Neural progenitor cell (in vitro differentiated cells): ENCODE results near the gene LMF1. TPM values are rescaled to one million over a fixed set of nuclear protein-coding genes. Genes with fewer than 3 reads are reported as not detected.

Experiments used
- DNase-seq: peaks from one replicate; pipeline ENCODE4 v3.0.0-alpha.2; 2016; ENCODE audit warnings: low spot score
- H2AFZ ChIP-seq: fragments of 200-600 bp; sonication (generic); replicated peaks from 2 replicates; pipeline ENCODE4 v1.6.1; 2016; ENCODE audit warnings: antibody characterized with exemption
- H3F3A ChIP-seq: fragments of 200-600 bp; sonication (generic); 2 replicates; pipeline ENCODE4 v1.6.1; 2016; ENCODE audit warnings: antibody characterized with exemption, low read depth
- H3K27ac ChIP-seq: fragments of 200-600 bp; sonication (generic); 2 replicates; pipeline ENCODE4 v1.5.1; 2016; ENCODE audit warnings: mild to moderate bottlenecking
- H3K27me3 ChIP-seq: fragments of 200-600 bp; sonication (generic); 2 replicates; pipeline ENCODE4 v1.6.1; 2016; ENCODE audit warnings: mild to moderate bottlenecking, moderate library complexity
- H3K36me3 ChIP-seq: fragments of 200-600 bp; sonication (generic); 2 replicates; pipeline ENCODE4 v1.5.1; 2016
- H3K4me1 ChIP-seq: fragments of 200-600 bp; sonication (generic); 2 replicates; pipeline ENCODE4 v1.6.1; 2016; ENCODE audit warnings: mixed run types
- H3K4me2 ChIP-seq: fragments of 200-600 bp; sonication (generic); 2 replicates; pipeline ENCODE4 v1.6.1; 2016
- H3K4me3 ChIP-seq: fragments of 200-600 bp; sonication (generic); 2 replicates; pipeline ENCODE4 v1.5.1; 2016
- H3K79me2 ChIP-seq: fragments of 200-600 bp; sonication (generic); 2 replicates; pipeline ENCODE4 v1.6.1; 2016; ENCODE audit warnings: low read depth
- H3K9ac ChIP-seq: fragments of 200-600 bp; sonication (generic); 2 replicates; pipeline ENCODE4 v1.6.1; 2016
- H3K9me3 ChIP-seq: fragments of 200-600 bp; sonication (generic); 2 replicates; pipeline ENCODE4 v1.5.1; 2016; ENCODE audit warnings: low read depth
- H4K20me1 ChIP-seq: fragments of 200-600 bp; sonication (generic); 2 replicates; pipeline ENCODE4 v1.6.1; 2016; ENCODE audit warnings: low read depth
- H3K27ac Mint-ChIP-seq: 3 replicates; pipeline ENCODE4 v1.8.0; 2021; ENCODE audit warnings: mixed read lengths
- H3K27me3 Mint-ChIP-seq: 2 replicates; pipeline ENCODE4 v1.8.0; 2022; ENCODE audit warnings: low read depth, mild to moderate bottlenecking, inconsistent platforms, moderate library complexity, mixed read lengths; ENCODE audit not compliant: insufficient read depth
- H3K36me3 Mint-ChIP-seq: 3 replicates; pipeline ENCODE4 v1.8.0; 2021; ENCODE audit warnings: mixed read lengths
- H3K4me1 Mint-ChIP-seq: 3 replicates; pipeline ENCODE4 v1.8.0; 2021; ENCODE audit warnings: mixed read lengths
- H3K4me3 Mint-ChIP-seq: 3 replicates; pipeline ENCODE4 v1.8.0; 2021; ENCODE audit warnings: mild to moderate bottlenecking, moderate library complexity, mixed read lengths
- H3K9me3 Mint-ChIP-seq: 3 replicates; pipeline ENCODE4 v1.8.0; 2020; ENCODE audit warnings: mixed read lengths
- EZH2 ChIP-seq: fragments of 200-600 bp; sonication (generic); IDR thresholded peaks from 2 replicates; pipeline ENCODE4 v1.6.1; 2017; ENCODE audit warnings: antibody characterized with exemption, mild to moderate bottlenecking, moderate library complexity
- EZH2phosphoT487 ChIP-seq: fragments of 200-600 bp; sonication (generic); IDR thresholded peaks from 2 replicates; pipeline ENCODE4 v1.6.1; 2017; ENCODE audit warnings: antibody characterized with exemption
- total RNA-seq: library from RNA; depleted of rRNA; stranded (reverse); fragments of >200 nt; gene quantifications from 2 replicates; pipeline ENCODE4 v1.2.3, GENCODE V29; 2015; ENCODE audit warnings: low replicate concordance
- TF ChIP-seq, protein P1 (sequence below): fragments of 200-600 bp; sonication (generic); IDR thresholded peaks from 2 replicates; pipeline ENCODE4 v1.5.1; 2017; ENCODE audit warnings: antibody characterized with exemption, mild to moderate bottlenecking

LMF1 gene
- total RNA-seq, 1 donor from 2014 or later: 3.4 TPM

DNA sequence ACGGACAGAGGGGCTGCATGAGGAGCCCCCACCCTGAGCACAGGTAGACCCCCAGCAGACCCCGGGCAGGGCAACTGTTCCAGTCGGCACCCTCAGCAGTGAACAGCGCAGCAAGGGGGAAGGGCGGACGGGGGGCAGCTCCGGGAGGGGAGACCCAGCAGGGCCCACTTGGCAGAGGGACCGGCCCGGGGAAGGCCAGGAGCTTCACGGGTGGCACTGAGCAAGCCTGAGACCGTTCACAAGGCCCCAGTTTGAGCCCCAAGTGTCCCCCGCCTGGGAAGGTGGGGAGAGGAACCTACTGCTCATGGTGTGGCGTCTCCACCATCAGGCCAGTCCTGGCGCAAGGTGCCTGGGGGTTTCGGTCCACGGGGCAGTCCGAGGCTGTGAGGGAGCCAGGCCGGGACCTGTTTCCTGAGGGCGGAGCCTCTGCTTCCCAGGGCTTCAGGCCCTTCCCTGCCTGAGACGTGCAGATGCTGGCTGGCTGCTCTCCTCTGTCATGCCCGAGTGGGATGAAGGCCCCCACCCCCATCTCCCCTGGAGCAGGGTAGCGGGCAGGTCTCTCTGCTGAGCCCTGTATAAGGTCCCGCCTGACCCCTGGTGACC, 115.9 kb downstream of the LMF1 start:
- DNase-seq: no peak
- no peaks in the 10 kb centered on the region for H3K79me2 ChIP-seq
- H3K4me1 Mint-ChIP-seq: peaks cover 4% of the 10 kb centered on the region
- H3K4me1 ChIP-seq: no peaks in the 10 kb centered on the region
- H4K20me1 ChIP-seq: no peaks in the 10 kb centered on the region
- no peaks in the 10 kb centered on the region for H3F3A ChIP-seq
- no peak for TF ChIP-seq EZH2phosphoT487
- TF ChIP-seq EZH2: no peak
- TF ChIP-seq, protein P1, sequence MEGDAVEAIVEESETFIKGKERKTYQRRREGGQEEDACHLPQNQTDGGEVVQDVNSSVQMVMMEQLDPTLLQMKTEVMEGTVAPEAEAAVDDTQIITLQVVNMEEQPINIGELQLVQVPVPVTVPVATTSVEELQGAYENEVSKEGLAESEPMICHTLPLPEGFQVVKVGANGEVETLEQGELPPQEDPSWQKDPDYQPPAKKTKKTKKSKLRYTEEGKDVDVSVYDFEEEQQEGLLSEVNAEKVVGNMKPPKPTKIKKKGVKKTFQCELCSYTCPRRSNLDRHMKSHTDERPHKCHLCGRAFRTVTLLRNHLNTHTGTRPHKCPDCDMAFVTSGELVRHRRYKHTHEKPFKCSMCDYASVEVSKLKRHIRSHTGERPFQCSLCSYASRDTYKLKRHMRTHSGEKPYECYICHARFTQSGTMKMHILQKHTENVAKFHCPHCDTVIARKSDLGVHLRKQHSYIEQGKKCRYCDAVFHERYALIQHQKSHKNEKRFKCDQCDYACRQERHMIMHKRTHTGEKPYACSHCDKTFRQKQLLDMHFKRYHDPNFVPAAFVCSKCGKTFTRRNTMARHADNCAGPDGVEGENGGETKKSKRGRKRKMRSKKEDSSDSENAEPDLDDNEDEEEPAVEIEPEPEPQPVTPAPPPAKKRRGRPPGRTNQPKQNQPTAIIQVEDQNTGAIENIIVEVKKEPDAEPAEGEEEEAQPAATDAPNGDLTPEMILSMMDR: no peak
- no peak overlapping the region for H2AFZ ChIP-seq
- peaks cover 21% of the 10 kb centered on the region for H3K36me3 Mint-ChIP-seq
- no peak overlapping the region for H3K4me3 Mint-ChIP-seq
- no peaks in the 10 kb centered on the region for H3K36me3 ChIP-seq
- no peak overlapping the region for H3K9ac ChIP-seq
- H3K27me3 ChIP-seq: no peaks in the 10 kb centered on the region
- peaks cover 16% of the 10 kb centered on the region for H3K27me3 Mint-ChIP-seq
- no peak overlapping the region for H3K27ac ChIP-seq
- no peaks in the 10 kb centered on the region for H3K9me3 ChIP-seq
- H3K4me2 ChIP-seq: no peak overlapping the region
- H3K4me3 ChIP-seq: no peak overlapping the region
- no peak overlapping the region for H3K27ac Mint-ChIP-seq
- peaks cover 33% of the 10 kb centered on the region for H3K9me3 Mint-ChIP-seq

DNA sequence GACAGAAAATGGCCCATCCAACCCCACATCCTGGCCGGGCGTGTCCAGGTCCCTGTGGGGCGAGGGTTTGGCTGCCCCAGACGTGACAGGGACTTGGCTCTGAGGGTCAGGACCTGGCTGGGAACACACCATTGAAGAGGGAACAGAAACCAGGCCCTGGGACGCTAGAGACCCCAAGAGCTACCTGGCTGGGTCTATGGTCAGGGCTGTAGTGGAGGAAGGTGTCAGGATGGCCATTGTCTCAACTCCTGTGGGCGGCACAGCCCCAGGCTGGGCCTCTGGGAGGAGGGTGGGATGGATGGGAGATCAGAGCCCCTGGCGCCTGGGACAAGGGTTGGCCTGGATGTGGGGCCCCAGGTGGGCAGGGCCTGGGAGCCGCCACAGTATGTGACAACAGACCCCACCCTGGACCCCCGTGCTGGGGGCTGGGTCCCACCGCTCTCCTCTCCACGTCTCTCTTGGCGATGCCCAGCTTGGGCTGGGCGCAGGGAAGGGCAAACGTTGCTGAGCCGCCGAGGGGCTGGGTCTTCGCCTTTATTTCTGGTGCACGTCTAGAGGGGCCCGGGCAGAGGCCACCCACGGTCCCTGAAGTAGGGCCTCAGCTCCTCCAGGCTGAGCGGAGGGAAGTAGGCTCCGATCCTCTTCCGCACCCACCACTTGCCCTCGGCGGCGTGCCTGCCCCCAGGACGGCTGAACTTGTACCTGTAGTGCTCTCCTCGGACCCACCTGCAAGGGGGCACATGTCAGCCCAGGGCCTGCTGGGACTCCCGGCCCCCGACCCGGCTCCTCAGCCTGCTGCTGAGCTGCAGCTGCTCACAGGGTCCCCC, 116.6 kb downstream of the LMF1 start:
- Histone ChIP-seq H3K27ac (no peak overlapping the region), H3K9me3 (no peaks in the 10 kb centered on the region)
- H3K9me3 Mint-ChIP-seq: peaks cover 37% of the 10 kb centered on the region

DNA sequence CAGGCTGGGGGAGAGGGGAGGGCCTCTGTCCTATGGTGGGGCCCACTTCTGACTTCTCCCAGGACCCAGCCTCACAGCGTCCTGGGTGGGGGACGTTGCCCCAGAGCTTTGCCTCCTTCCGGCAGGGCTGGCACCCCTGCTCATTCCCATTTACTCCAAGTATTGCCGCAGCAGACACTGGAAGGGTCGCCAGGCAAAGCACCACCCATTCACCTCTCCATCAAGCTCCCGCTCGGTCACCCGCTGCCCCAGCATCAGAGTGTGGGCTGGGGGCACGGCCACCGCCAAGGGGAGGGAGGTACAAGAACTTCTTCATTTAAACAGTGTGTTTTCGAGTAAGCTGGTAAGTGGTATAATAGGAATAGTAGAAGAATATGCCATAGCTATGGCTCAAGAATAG, 117.5 kb downstream of the LMF1 start:
- no peak overlapping the region for H3K4me3 ChIP-seq
- peaks cover 13% of the 10 kb centered on the region for H3K27me3 Mint-ChIP-seq
- DNase-seq: no peak
- no peak overlapping the region for H3K4me3 Mint-ChIP-seq
- TF ChIP-seq EZH2phosphoT487: no peak
- TF ChIP-seq EZH2: no peak
- TF ChIP-seq, protein P1: no peak
- peaks cover 20% of the 10 kb centered on the region for H3K36me3 Mint-ChIP-seq
- no peak overlapping the region for H3K9ac ChIP-seq
- H3K27ac ChIP-seq: no peak overlapping the region
- H3K9me3 ChIP-seq: no peaks in the 10 kb centered on the region
- H3K27ac Mint-ChIP-seq: peak overlapping the region; percentile 94
- H3F3A ChIP-seq: no peaks in the 10 kb centered on the region
- H3K27me3 ChIP-seq: no peaks in the 10 kb centered on the region
- no peaks in the 10 kb centered on the region for H3K79me2 ChIP-seq
- H3K4me1 Mint-ChIP-seq: peaks cover 4% of the 10 kb centered on the region
- H3K36me3 ChIP-seq: no peaks in the 10 kb centered on the region
- peaks cover 41% of the 10 kb centered on the region for H3K9me3 Mint-ChIP-seq
- H3K4me1 ChIP-seq: no peaks in the 10 kb centered on the region
- H3K4me2 ChIP-seq: no peak overlapping the region
- H4K20me1 ChIP-seq: no peaks in the 10 kb centered on the region
- H2AFZ ChIP-seq: no peak overlapping the region

More for the DNA sequence above, 116.6 kb downstream of the LMF1 start:
- no peaks in the 10 kb centered on the region for H4K20me1 ChIP-seq
- peaks cover 20% of the 10 kb centered on the region for H3K36me3 Mint-ChIP-seq
- H3K4me3 ChIP-seq: no peak overlapping the region
- H3K27me3 ChIP-seq: no peaks in the 10 kb centered on the region
- no peak overlapping the region for H3K9ac ChIP-seq
- H3K36me3 ChIP-seq: no peaks in the 10 kb centered on the region
- peaks cover 13% of the 10 kb centered on the region for H3K27me3 Mint-ChIP-seq
- no peaks in the 10 kb centered on the region for H3F3A ChIP-seq
- no peaks in the 10 kb centered on the region for H3K79me2 ChIP-seq
- no peak for DNase-seq
- TF ChIP-seq EZH2: no peak
- TF ChIP-seq, protein P1: no peak
- TF ChIP-seq EZH2phosphoT487: no peak
- no peak overlapping the region for H3K4me2 ChIP-seq
- no peak overlapping the region for H3K4me3 Mint-ChIP-seq
- peaks cover 4% of the 10 kb centered on the region for H3K4me1 Mint-ChIP-seq
- no peaks in the 10 kb centered on the region for H3K4me1 ChIP-seq
- no peak overlapping the region for H3K27ac Mint-ChIP-seq
- no peak overlapping the region for H2AFZ ChIP-seq
